Measurements from ENCODE around the gene SUPT4H1. TPM values are rescaled to one million over a fixed set of nuclear protein-coding genes. Genes with fewer than 3 reads are reported as not detected.
"Not testable (repeated sequence)": the region's sequence is repeated elsewhere in the genome, so short reads cannot be mapped to it uniquely, and the experiment has no call there.

The SUPT4H1 gene
- total RNA-seq, 1 experiment from 2014 or later: 61.2 TPM

- Histone ChIP-seq H3K9me3 (replicated peaks) (no peaks in the 10 kb centered on the region), H3K27me3 (no peaks in the 10 kb centered on the region), H3K27ac (no peak overlapping the region), H3K36me3 (peaks cover 10% of the 10 kb centered on the region), H3K4me3 (no peak overlapping the region), H3K4me1 (peaks cover 4% of the 10 kb centered on the region; the same call in 1 of the 2 replicates)
- DNase-seq: no peak
These were observed 7.8 kb downstream of the SUPT4H1 start for GRCh38 chr17:58344047-58344790.

- Histone ChIP-seq H3K9me3 (replicated peaks) (no peaks in the 10 kb centered on the region), H3K27ac (no peak overlapping the region), H3K27me3 (no peaks in the 10 kb centered on the region), H3K4me3 (no peak overlapping the region), H3K4me1 (peaks cover 6% of the 10 kb centered on the region; the same call in 1 of the 2 replicates), H3K36me3 (peaks cover 4% of the 10 kb centered on the region)
- DNase-seq: no peak
These were observed 8.9 kb downstream of the SUPT4H1 start for GRCh38 chr17:58343131-58343530.

GRCh38 chr17:58341861-58342475, 10.0 kb downstream of the SUPT4H1 start:
- Histone ChIP-seq H3K36me3 (peaks cover 3% of the 10 kb centered on the region), H3K4me1 (peaks cover 6% of the 10 kb centered on the region; the same call in 1 of the 2 replicates), H3K9me3 (replicated peaks) (no peaks in the 10 kb centered on the region), H3K27me3 (no peaks in the 10 kb centered on the region), H3K4me3 (no peak overlapping the region), H3K27ac (no peak overlapping the region)
- DNase-seq: no peak

- DNase-seq, H3K4me3 ChIP-seq, H3K4me1 ChIP-seq: not testable (repeated sequence)
These were observed 10.7 kb downstream of the SUPT4H1 start for GRCh38 chr17:58341136-58341860.

GRCh38 chr17:58340405-58340876, 11.6 kb downstream of the SUPT4H1 start:
- Histone ChIP-seq H3K4me3 (no peak overlapping the region), H3K27me3 (no peaks in the 10 kb centered on the region), H3K36me3 (no peaks in the 10 kb centered on the region; the same call in 1 of the 2 replicates), H3K9me3 (replicated peaks) (no peaks in the 10 kb centered on the region), H3K27ac (no peak overlapping the region), H3K4me1 (peaks cover 6% of the 10 kb centered on the region; the same call in 1 of the 2 replicates)
- no peak for DNase-seq

More at GRCh38 chr17:58341136-58341860, 10.7 kb downstream of the SUPT4H1 start:
- H3K27me3 ChIP-seq; H3K36me3 ChIP-seq; H3K9me3 ChIP-seq (replicated peaks); H3K27ac ChIP-seq: not testable (repeated sequence)

GRCh38 chr17:58339755-58340404, 12.1 kb downstream of the SUPT4H1 start:
- no peaks in the 10 kb centered on the region for H3K9me3 ChIP-seq (replicated peaks)
- no peak overlapping the region for H3K27ac ChIP-seq
- H3K27me3 ChIP-seq: no peaks in the 10 kb centered on the region
- H3K4me3 ChIP-seq: no peak overlapping the region
- no peak for DNase-seq
- peaks cover 6% of the 10 kb centered on the region; the same call in 1 of the 2 replicates for H3K4me1 ChIP-seq
- no peaks in the 10 kb centered on the region for H3K36me3 ChIP-seq

GRCh38 chr17:58338841-58339754, 12.9 kb downstream of the SUPT4H1 start:
- Histone ChIP-seq H3K27ac (peak overlapping the region; percentile 17; the same call in 1 of the 2 replicates), H3K9me3 (replicated peaks) (no peaks in the 10 kb centered on the region), H3K4me3 (0 out of 2 replicates have a peak overlapping the region, but pooled peaks have one; percentile 15), H3K4me1 (peaks cover 6% of the 10 kb centered on the region; the same call in 1 of the 2 replicates), H3K36me3 (no peaks in the 10 kb centered on the region), H3K27me3 (no peaks in the 10 kb centered on the region)
- peak; percentile 66 to 67 for DNase-seq

GRCh38 chr17:58338454-58338840, 13.6 kb downstream of the SUPT4H1 start:
- no peak overlapping the region for H3K4me3 ChIP-seq
- DNase-seq: no peak
- H3K9me3 ChIP-seq (replicated peaks): no peaks in the 10 kb centered on the region
- H3K27me3 ChIP-seq: no peaks in the 10 kb centered on the region
- no peak overlapping the region for H3K27ac ChIP-seq
- H3K4me1 ChIP-seq: peaks cover 6% of the 10 kb centered on the region; the same call in 1 of the 2 replicates
- H3K36me3 ChIP-seq: no peaks in the 10 kb centered on the region

GRCh38 chr17:58337600-58338453, 14.2 kb downstream of the SUPT4H1 start:
- Histone ChIP-seq H3K4me1 (peaks cover 6% of the 10 kb centered on the region; the same call in 1 of the 2 replicates), H3K27ac (no peak overlapping the region), H3K4me3 (no peak overlapping the region), H3K36me3 (no peaks in the 10 kb centered on the region), H3K9me3 (replicated peaks) (no peaks in the 10 kb centered on the region), H3K27me3 (no peaks in the 10 kb centered on the region)
- DNase-seq: peak; percentile 19 to 34

- DNase-seq: no peak
- no peak overlapping the region for H3K27ac ChIP-seq
- no peaks in the 10 kb centered on the region for H3K9me3 ChIP-seq (replicated peaks)
- peaks cover 6% of the 10 kb centered on the region; the same call in 1 of the 2 replicates for H3K4me1 ChIP-seq
- no peaks in the 10 kb centered on the region for H3K27me3 ChIP-seq
- no peaks in the 10 kb centered on the region for H3K36me3 ChIP-seq
- H3K4me3 ChIP-seq: no peak overlapping the region
These were observed 14.8 kb downstream of the SUPT4H1 start for GRCh38 chr17:58337210-58337599.

GRCh38 chr17:58336456-58337209, 15.4 kb downstream of the SUPT4H1 start:
- Histone ChIP-seq H3K9me3 (replicated peaks) (no peaks in the 10 kb centered on the region), H3K4me1 (peaks cover 6% of the 10 kb centered on the region; the same call in 1 of the 2 replicates), H3K27ac (no peak overlapping the region), H3K36me3 (no peaks in the 10 kb centered on the region), H3K4me3 (no peak overlapping the region), H3K27me3 (no peaks in the 10 kb centered on the region)
- DNase-seq: no peak

- H3K4me3 ChIP-seq: no peak overlapping the region
- DNase-seq: peak in 1 of 2 experiments; percentile 13
These were observed 16.1 kb downstream of the SUPT4H1 start for GRCh38 chr17:58335779-58336455.

More at GRCh38 chr17:58335779-58336455, 16.1 kb downstream of the SUPT4H1 start:
- peaks cover 6% of the 10 kb centered on the region; the same call in 1 of the 2 replicates for H3K4me1 ChIP-seq
- no peak overlapping the region for H3K27ac ChIP-seq
- H3K36me3 ChIP-seq: no peaks in the 10 kb centered on the region
- H3K9me3 ChIP-seq (replicated peaks): no peaks in the 10 kb centered on the region
- no peaks in the 10 kb centered on the region for H3K27me3 ChIP-seq

Measured in SJCRH30 (cell line).